Suprapubic skin (tissue), 4 donors: ENCODE results near the gene CORO2A.

ENCODE experiments used
- CTCF ChIP-seq, 2 donors: fragments of 200-600 bp in 1 of 2; fragments of 450-650 bp in 1 of 2; sonication (generic) in 1 of 2; IDR thresholded peaks; one replicate each; pipeline ENCODE4 v1.5.1; 2016 to 2019; ENCODE audit warnings: antibody characterized with exemption in 2 of 2, mild to moderate bottlenecking in 1 of 2, moderate library complexity in 1 of 2
- EP300 ChIP-seq: sonication (generic); formaldehyde crosslinking; IDR thresholded peaks from one replicate; pipeline ENCODE4 v1.6.1; 2017; ENCODE audit warnings: antibody characterized with exemption
- POLR2A ChIP-seq, 2 donors: fragments of 450-650 bp; IDR thresholded peaks; one replicate each; pipeline ENCODE4 v1.6.1; 2017; ENCODE audit warnings: antibody characterized with exemption in 2 of 2, mild to moderate bottlenecking in 2 of 2, moderate library complexity in 2 of 2
- POLR2AphosphoS5 ChIP-seq, 3 donors: sonication (generic); formaldehyde crosslinking; IDR thresholded peaks; one replicate each; pipeline ENCODE4 v1.6.1; 2017; ENCODE audit warnings: antibody characterized with exemption in 3 of 3

GRCh38 chr9:98094316-98094715 lies 98.1 kb downstream of the CORO2A start:
- TF ChIP-seq POLR2A (IDR thresholded peaks at IDR 0.05) (no peak), CTCF (IDR thresholded peaks at IDR 0.05) (no peak), EP300 (no peak), POLR2AphosphoS5 (IDR thresholded peaks at IDR 0.05) (no peak)
